Activated CD8-positive, alpha-beta T cell treated with anti-CD3 and anti-CD28 coated beads, Interleukin-2, amount 10 ng/mL, durations not matched to agents 7 days and 5 days (primary cell): ENCODE measurements around the gene NOXO1. TPM values are rescaled to one million over a fixed set of nuclear protein-coding genes. Genes with fewer than 3 reads are reported as not detected.
A peak's percentile ranks its signal among the peaks of the same experiment; 100 is the strongest.

Source experiments
- ATAC-seq: fragments of 150-1000 bp; cut with Tn5 transposase; one replicate; pipeline ENCODE4 v1.10.0; 2021; ENCODE audit warnings: moderate library complexity
- CTCF ChIA-PET: fragments of 350-600 bp; sonication (Branson Sonifier 250); formaldehyde crosslinking; loops from one replicate; lab custom pipeline; 2021; ENCODE audit warnings: antibody characterized with exemption; lab: Charles Lee
- POLR2A ChIA-PET: fragments of 350-600 bp; sonication (Branson Sonifier 250); formaldehyde crosslinking; loops from one replicate; lab custom pipeline; 2021; ENCODE audit warnings: antibody characterized with exemption; lab: Charles Lee
- DNase-seq: peaks from one replicate; pipeline ENCODE4 v3.0.0-alpha.2; 2020
- H3K27ac Mint-ChIP-seq: one replicate; pipeline ENCODE4 v1.8.0; 2021; ENCODE audit warnings: mild to moderate bottlenecking, mixed read lengths
- H3K27me3 Mint-ChIP-seq: one replicate; pipeline ENCODE4 v1.8.0; 2021; ENCODE audit warnings: low read depth, mixed read lengths
- H3K36me3 Mint-ChIP-seq: one replicate; pipeline ENCODE4 v1.8.0; 2021; ENCODE audit warnings: low read depth, mixed read lengths
- H3K4me1 Mint-ChIP-seq: one replicate; pipeline ENCODE4 v1.8.0; 2021; ENCODE audit warnings: low read depth, mixed read lengths
- H3K4me3 Mint-ChIP-seq: one replicate; pipeline ENCODE4 v1.8.0; 2021; ENCODE audit warnings: mild to moderate bottlenecking, mixed read lengths
- H3K9me3 Mint-ChIP-seq: one replicate; pipeline ENCODE4 v1.8.0; 2022; ENCODE audit warnings: mixed read lengths; ENCODE audit not compliant: insufficient read depth
- total RNA-seq, 2 experiments: library from RNA; stranded (reverse); gene quantifications; one replicate each; pipeline ENCODE4 v1.2.3, GENCODE V29; 2021

The NOXO1 gene
- total RNA-seq, 2 experiments from 2014 or later, result not detected

- Mint-ChIP-seq H3K36me3 (peaks cover 32% of the 10 kb centered on the region), H3K4me3 (no peak overlapping the region), H3K27me3 (no peaks in the 10 kb centered on the region), H3K9me3 (no peaks in the 10 kb centered on the region), H3K4me1 (peaks cover 30% of the 10 kb centered on the region), H3K27ac (no peak overlapping the region)
- ATAC-seq (no peak), DNase-seq (no peak)
- ChIA-PET POLR2A (interaction anchor here (0.6 to 1.4 kb wide), 4 partner anchors 38 to 971 kb away, joined by 3 to 5 read pairs (median 3); partner anchors contain the start of gene RPS2), CTCF (interaction anchor here (0.7 to 3.1 kb wide), 15 partner anchors 8 to 151 kb away, joined by 3 to 41 read pairs (median 9); partner anchors contain the start of genes GFER, MSRB1, NPW and PKD1)
Measured at GRCh38 chr16:2003231-2003826, 22.1 kb upstream of the NOXO1 start.

- CTCF ChIA-PET, result interaction anchor here (1.4 to 3.1 kb wide), 7 partner anchors 11 to 152 kb away, joined by 9 to 21 read pairs (median 13); partner anchors contain the start of genes GFER, NPW, PKD1 and TRAF7
- Mint-ChIP-seq H3K4me3 (no peak overlapping the region), H3K9me3 (no peaks in the 10 kb centered on the region), H3K27me3 (no peaks in the 10 kb centered on the region), H3K27ac (no peak overlapping the region), H3K4me1 (peaks cover 23% of the 10 kb centered on the region), H3K36me3 (peaks cover 31% of the 10 kb centered on the region)
- DNase-seq (no peak), ATAC-seq (no peak)
- POLR2A ChIA-PET, result interaction anchor here (1.1 to 1.2 kb wide), 2 partner anchors 42 to 153 kb away, joined by 3 read pairs; partner anchors contain the start of gene TRAF7
Measured at GRCh38 chr16:2002406-2003230, 21.3 kb upstream of the NOXO1 start.

- Mint-ChIP-seq H3K4me3 (no peak overlapping the region), H3K27ac (no peak overlapping the region), H3K9me3 (no peaks in the 10 kb centered on the region), H3K27me3 (no peaks in the 10 kb centered on the region), H3K4me1 (peaks cover 23% of the 10 kb centered on the region), H3K36me3 (peaks cover 31% of the 10 kb centered on the region)
- DNase-seq, result no peak
- CTCF ChIA-PET, result interaction anchor here (3.1 kb wide), 1 partner anchor 153 kb away, joined by 14 read pairs; the partner anchor contains the start of gene TRAF7
- ATAC-seq, result no peak
- POLR2A ChIA-PET, result interaction anchor here (1.2 to 1.3 kb wide), 2 partner anchors 14 to 154 kb away, joined by 3 read pairs; partner anchors contain the start of gene TRAF7
Measured at GRCh38 chr16:2001456-2002355, 20.4 kb upstream of the NOXO1 start.

- no peaks in the 10 kb centered on the region for H3K27me3 Mint-ChIP-seq
- peaks cover 23% of the 10 kb centered on the region for H3K4me1 Mint-ChIP-seq
- ChIA-PET POLR2A (interaction anchor here (1.3 to 1.4 kb wide), 2 partner anchors 13 to 36 kb away, joined by 3 to 5 read pairs; partner anchors contain the start of gene RPS2), CTCF (interaction anchor here (1.3 kb wide), 1 partner anchor 139 kb away, joined by 5 read pairs; no protein-coding TSS in a partner anchor)
- no peak overlapping the region for H3K27ac Mint-ChIP-seq
- DNase-seq (no peak), ATAC-seq (no peak)
- no peaks in the 10 kb centered on the region for H3K9me3 Mint-ChIP-seq
- H3K4me3 Mint-ChIP-seq, result no peak overlapping the region
- H3K36me3 Mint-ChIP-seq, result peaks cover 29% of the 10 kb centered on the region
Measured at GRCh38 chr16:2001035-2001434, 19.8 kb upstream of the NOXO1 start.

GRCh38 chr16:1999866-2000514, 18.7 kb upstream of the NOXO1 start:
- H3K27me3 Mint-ChIP-seq, result no peaks in the 10 kb centered on the region
- CTCF ChIA-PET, result interaction anchor here (1.3 kb wide), 1 partner anchor 140 kb away, joined by 5 read pairs; no protein-coding TSS in a partner anchor
- no peak overlapping the region for H3K27ac Mint-ChIP-seq
- DNase-seq, result no peak
- no peak for ATAC-seq
- no peak overlapping the region for H3K4me3 Mint-ChIP-seq
- peaks cover 18% of the 10 kb centered on the region for H3K4me1 Mint-ChIP-seq
- H3K36me3 Mint-ChIP-seq, result peaks cover 33% of the 10 kb centered on the region
- POLR2A ChIA-PET, result interaction anchor here (1.3 to 1.4 kb wide), 2 partner anchors 12 to 35 kb away, joined by 3 to 5 read pairs; partner anchors contain the start of gene RPS2
- H3K9me3 Mint-ChIP-seq, result no peaks in the 10 kb centered on the region

- Mint-ChIP-seq H3K4me1 (peaks cover 16% of the 10 kb centered on the region), H3K4me3 (no peak overlapping the region), H3K27ac (no peak overlapping the region), H3K27me3 (no peaks in the 10 kb centered on the region), H3K9me3 (no peaks in the 10 kb centered on the region), H3K36me3 (peaks cover 31% of the 10 kb centered on the region)
- ATAC-seq, result no peak
- ChIA-PET POLR2A (no interaction called here), CTCF (no interaction called here)
- no peak for DNase-seq
Measured at GRCh38 chr16:1998852-1999801, 17.9 kb upstream of the NOXO1 start.

GRCh38 chr16:1998360-1998835, 17.1 kb upstream of the NOXO1 start:
- Mint-ChIP-seq H3K4me1 (peaks cover 15% of the 10 kb centered on the region), H3K27ac (no peak overlapping the region), H3K9me3 (no peaks in the 10 kb centered on the region), H3K27me3 (no peaks in the 10 kb centered on the region), H3K4me3 (no peak overlapping the region), H3K36me3 (peaks cover 31% of the 10 kb centered on the region)
- DNase-seq (no peak), ATAC-seq (no peak)
- ChIA-PET POLR2A (no interaction called here), CTCF (no interaction called here)

GRCh38 chr16:1997494-1998359, 16.5 kb upstream of the NOXO1 start:
- Mint-ChIP-seq H3K4me1 (peaks cover 15% of the 10 kb centered on the region), H3K4me3 (no peak overlapping the region), H3K27ac (no peak overlapping the region), H3K9me3 (no peaks in the 10 kb centered on the region), H3K36me3 (peaks cover 31% of the 10 kb centered on the region), H3K27me3 (no peaks in the 10 kb centered on the region)
- ChIA-PET POLR2A (no interaction called here), CTCF (interaction anchor here (1.8 kb wide), 1 partner anchor 10 kb away, joined by 6 read pairs; no protein-coding TSS in a partner anchor)
- DNase-seq (no peak), ATAC-seq (no peak)

- Mint-ChIP-seq H3K27me3 (peaks cover 7% of the 10 kb centered on the region), H3K9me3 (no peaks in the 10 kb centered on the region), H3K27ac (peak overlapping the region; percentile 35), H3K4me1 (peaks cover 33% of the 10 kb centered on the region), H3K36me3 (peaks cover 15% of the 10 kb centered on the region), H3K4me3 (no peak overlapping the region)
- ChIA-PET POLR2A (interaction anchor here (0.6 to 6.5 kb wide), 4 partner anchors 11 to 1325 kb away, joined by 3 to 44 read pairs (median 4); partner anchors contain the start of gene RPS2), CTCF (interaction anchor here (1.3 kb wide), 1 partner anchor 10 kb away, joined by 14 read pairs; no protein-coding TSS in a partner anchor)
- ATAC-seq (no peak), DNase-seq (no peak)
Measured at GRCh38 chr16:1993731-1994131, 12.5 kb upstream of the NOXO1 start.
